GM18909 (cell line): ENCODE results near the gene RASSF1.
A peak's percentile ranks its signal among the peaks of the same experiment; 100 is the strongest.
"Not testable (repeated sequence)": the region's sequence is repeated elsewhere in the genome, so short reads cannot be mapped to it uniquely, and the experiment has no call there.

ENCODE experiments used
- ATAC-seq: cut with Tn5 transposase; IDR thresholded peaks from one replicate; pipeline ENCODE4 v1.9.1; 2021; ENCODE audit warnings: mild to moderate bottlenecking; ENCODE audit not compliant: unreplicated experiment, poor library complexity

Gene RASSF1

GRCh38 chr3:50292159-50293078 is 48.2 kb downstream of the RASSF1 start, which contains the start of gene IFRD2:
TSS of gene IFRD2 (minus strand) at chr3:50292429. CDS start at chr3:50292274, 155 bp downstream.
- ATAC-seq: peak; percentile 95

GRCh38 chr3:50290161-50290641 is 50.4 kb downstream of the RASSF1 start:
- no peak for ATAC-seq

GRCh38 chr3:50289130-50289529 is 51.5 kb downstream of the RASSF1 start:
- no peak for ATAC-seq

GRCh38 chr3:50288387-50289007 is 52.1 kb downstream of the RASSF1 start:
- no peak for ATAC-seq

- ATAC-seq: no peak
Measured at GRCh38 chr3:50287262-50287661, 53.4 kb downstream of the RASSF1 start.

- ATAC-seq: no peak
Measured at GRCh38 chr3:50286322-50287227, 54.1 kb downstream of the RASSF1 start.

GRCh38 chr3:50284121-50284520 is 56.5 kb downstream of the RASSF1 start:
- not testable (repeated sequence) for ATAC-seq
